GM08714 (cell line): ENCODE data around the gene NXPH4.

Experiments
- H3K4me3 ChIP-seq: fragments of 200-500 bp; sonication (Bioruptor generic); 2 replicates; pipeline ENCODE4 v1.5.1; 2014; ENCODE audit warnings: mild to moderate bottlenecking, low read length, inconsistent platforms
- ZNF274 ChIP-seq: IDR thresholded peaks from 2 replicates; pipeline ENCODE4 v1.6.1; 2012; ENCODE audit warnings: mild to moderate bottlenecking, low read depth, low read length

Gene NXPH4

GRCh38 chr12:57178213-57178612 lies 38.4 kb upstream of the NXPH4 start:
- no peak overlapping the region for H3K4me3 ChIP-seq
- TF ChIP-seq ZNF274: no peak

- H3K4me3 ChIP-seq: no peak overlapping the region
- no peak for TF ChIP-seq ZNF274
Measured at GRCh38 chr12:57179331-57180086, 37.1 kb upstream of the NXPH4 start.

- H3K4me3 ChIP-seq: no peak overlapping the region
- no peak for TF ChIP-seq ZNF274
Measured at GRCh38 chr12:57180321-57180989, 36.1 kb upstream of the NXPH4 start.

GRCh38 chr12:57181072-57181471 lies 35.5 kb upstream of the NXPH4 start:
- H3K4me3 ChIP-seq: no peak overlapping the region
- no peak for TF ChIP-seq ZNF274

GRCh38 chr12:57181561-57182155 lies 34.9 kb upstream of the NXPH4 start:
- no peak for TF ChIP-seq ZNF274
- H3K4me3 ChIP-seq: no peak overlapping the region

GRCh38 chr12:57182918-57183575 lies 33.5 kb upstream of the NXPH4 start:
- no peak for TF ChIP-seq ZNF274

GRCh38 chr12:57183939-57184725 lies 32.5 kb upstream of the NXPH4 start:
- no peak overlapping the region for H3K4me3 ChIP-seq
- TF ChIP-seq ZNF274: no peak

More at GRCh38 chr12:57182918-57183575, 33.5 kb upstream of the NXPH4 start:
- H3K4me3 ChIP-seq: no peak overlapping the region

- no peak for TF ChIP-seq ZNF274
- H3K4me3 ChIP-seq: no peak overlapping the region
Measured at GRCh38 chr12:57185403-57185802, 31.2 kb upstream of the NXPH4 start.

- no peak overlapping the region for H3K4me3 ChIP-seq
Measured at GRCh38 chr12:57185906-57186508, 30.6 kb upstream of the NXPH4 start.

GRCh38 chr12:57187222-57188089 lies 29.1 kb upstream of the NXPH4 start:
- no peak for TF ChIP-seq ZNF274
- no peak overlapping the region for H3K4me3 ChIP-seq

More at GRCh38 chr12:57185906-57186508, 30.6 kb upstream of the NXPH4 start:
- no peak for TF ChIP-seq ZNF274

GRCh38 chr12:57188090-57188425 lies 28.5 kb upstream of the NXPH4 start:
- no peak for TF ChIP-seq ZNF274
- no peak overlapping the region for H3K4me3 ChIP-seq

GRCh38 chr12:57190037-57190436 lies 26.6 kb upstream of the NXPH4 start:
- TF ChIP-seq ZNF274: no peak

GRCh38 chr12:57190821-57191220 lies 25.8 kb upstream of the NXPH4 start:
- H3K4me3 ChIP-seq: no peak overlapping the region
- TF ChIP-seq ZNF274: no peak

More at GRCh38 chr12:57190037-57190436, 26.6 kb upstream of the NXPH4 start:
- no peak overlapping the region for H3K4me3 ChIP-seq
